GM18520 (cell line): ENCODE measurements around the gene SULT1C2.
"Not testable (repeated sequence)": the region's sequence is repeated elsewhere in the genome, so short reads cannot be mapped to it uniquely, and the experiment has no call there.

Source experiments
- ATAC-seq: cut with Tn5 transposase; IDR thresholded peaks from one replicate; pipeline ENCODE4 v1.9.1; 2021; ENCODE audit not compliant: unreplicated experiment

Gene SULT1C2

GRCh38 chr2:108288534-108289106 lies at the start of gene SULT1C2:
Gene SULT1C2 (plus strand): TSS chr2:108288895. CDS start chr2:108293668, 4,773 bp downstream.
- no peak for ATAC-seq

- no peak for ATAC-seq
Measured at GRCh38 chr2:108239786-108240185, 48.9 kb upstream of the SULT1C2 start, which contains the start of gene SULT1C3. Gene SULT1C3 (plus strand): TSS chr2:108239968. CDS start chr2:108247195, 7,227 bp downstream.

- no peak for ATAC-seq
Measured at GRCh38 chr2:108240966-108241365, 47.7 kb upstream of the SULT1C2 start.

- no peak for ATAC-seq
Measured at GRCh38 chr2:108243566-108243965, 45.1 kb upstream of the SULT1C2 start.

GRCh38 chr2:108244667-108245414 lies 43.9 kb upstream of the SULT1C2 start:
- no peak for ATAC-seq

- ATAC-seq: no peak
Measured at GRCh38 chr2:108253106-108253505, 35.6 kb upstream of the SULT1C2 start.

- no peak for ATAC-seq
Measured at GRCh38 chr2:108257757-108258331, 30.9 kb upstream of the SULT1C2 start.

GRCh38 chr2:108260773-108261172 lies 27.9 kb upstream of the SULT1C2 start:
- ATAC-seq: no peak

- no peak for ATAC-seq
Measured at GRCh38 chr2:108262036-108262435, 26.7 kb upstream of the SULT1C2 start.

- ATAC-seq: no peak
Measured at GRCh38 chr2:108263401-108263800, 25.3 kb upstream of the SULT1C2 start.

- no peak for ATAC-seq
Measured at GRCh38 chr2:108266218-108266617, 22.5 kb upstream of the SULT1C2 start.

- ATAC-seq: no peak
Measured at GRCh38 chr2:108267101-108267500, 21.6 kb upstream of the SULT1C2 start.

GRCh38 chr2:108268001-108268400 lies 20.7 kb upstream of the SULT1C2 start:
- no peak for ATAC-seq

- ATAC-seq: no peak
Measured at GRCh38 chr2:108270346-108270745, 18.3 kb upstream of the SULT1C2 start.

- no peak for ATAC-seq
Measured at GRCh38 chr2:108270768-108271506, 17.8 kb upstream of the SULT1C2 start.

- no peak for ATAC-seq
Measured at GRCh38 chr2:108271691-108272253, 16.9 kb upstream of the SULT1C2 start.

GRCh38 chr2:108278631-108279030 lies 10.1 kb upstream of the SULT1C2 start:
- no peak for ATAC-seq

- no peak for ATAC-seq
Measured at GRCh38 chr2:108279468-108279867, 9.2 kb upstream of the SULT1C2 start.

- ATAC-seq: no peak
Measured at GRCh38 chr2:108280466-108280865, 8.2 kb upstream of the SULT1C2 start.

- not testable (repeated sequence) for ATAC-seq
Measured at GRCh38 chr2:108284566-108284965, 4.1 kb upstream of the SULT1C2 start.

- no peak for ATAC-seq
Measured at GRCh38 chr2:108285616-108286015, 3.1 kb upstream of the SULT1C2 start.
